Measurements from ENCODE around the gene CTRB2.

Gene CTRB2

DNA sequence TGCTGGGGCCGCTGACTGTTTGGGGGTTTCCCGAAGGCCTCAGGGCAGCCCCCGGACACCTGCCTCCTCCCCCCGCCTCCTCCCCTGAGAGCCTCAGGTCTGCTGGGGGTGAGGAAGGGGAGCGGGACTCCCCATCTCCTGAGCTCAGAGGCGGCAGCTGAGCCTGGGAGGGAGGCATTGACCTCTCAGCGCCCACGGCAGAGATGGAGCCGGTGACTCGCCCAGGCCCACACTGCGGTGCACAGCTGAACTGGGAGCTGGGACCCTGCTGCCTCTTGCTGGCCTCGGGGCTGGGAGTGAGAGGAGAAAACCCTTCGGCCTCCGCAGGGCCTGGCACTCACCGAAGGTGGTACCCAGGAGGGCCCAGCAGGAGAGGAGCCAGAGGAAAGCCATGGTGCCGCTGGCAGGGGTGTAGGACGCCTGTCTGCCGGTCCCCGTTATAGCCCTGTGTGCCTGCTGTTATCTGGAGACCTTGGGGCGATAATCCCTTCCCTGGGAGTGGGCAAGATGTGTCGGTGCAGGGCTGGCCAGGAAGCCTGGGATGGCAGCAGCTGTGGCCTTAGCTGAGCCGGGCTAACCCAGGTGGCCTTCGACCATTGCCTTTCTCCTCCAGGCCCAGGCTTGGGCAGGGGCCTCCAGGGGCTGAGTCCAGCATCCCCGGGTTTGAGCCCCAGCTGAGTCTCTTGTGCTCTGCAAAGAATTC is at the start of gene CTRB2:
Gene CTRB2, minus strand, starts transcription at position 413 of the 703 bp plus-strand sequence. Its CDS starts 20 bp downstream, at position 393.
- DNase-seq: no peak
- H3K27ac ChIP-seq: no peak within 1 kb of the TSS
- no peak for TF ChIP-seq CTCF (IDR thresholded peaks at IDR 0.05; ENCODE audit: low read depth, low read length, missing control alignments)
- no peaks in the 10 kb centered on the region for H3K27me3 ChIP-seq (replicated peaks)
- no peak within 1 kb of the TSS for H3K4me3 ChIP-seq (ENCODE audit: low read depth, low read length)
- no peaks in the 10 kb centered on the region for H3K36me3 ChIP-seq (replicated peaks)
- in situ Hi-C loops (cut with HindIII; ENCODE audit: low pct_ligation_motif_present, low sequenced_read_pairs): no loop called here

GRCh38 chr16:75256059-75256571 is 49.2 kb upstream of the CTRB2 start:
- in situ Hi-C loops (cut with HindIII; ENCODE audit: low pct_ligation_motif_present, low sequenced_read_pairs): no loop called here
- no peak overlapping the region for H3K4me3 ChIP-seq (ENCODE audit: low read depth, low read length)
- no peaks in the 10 kb centered on the region for H3K27me3 ChIP-seq (replicated peaks)
- peak overlapping the region; percentile 11 for H3K27ac ChIP-seq
- H3K36me3 ChIP-seq (replicated peaks): no peaks in the 10 kb centered on the region
- no peak for DNase-seq
- peak; percentile 24 for TF ChIP-seq CTCF (IDR thresholded peaks at IDR 0.05; ENCODE audit: low read depth, low read length, missing control alignments)

DNA sequence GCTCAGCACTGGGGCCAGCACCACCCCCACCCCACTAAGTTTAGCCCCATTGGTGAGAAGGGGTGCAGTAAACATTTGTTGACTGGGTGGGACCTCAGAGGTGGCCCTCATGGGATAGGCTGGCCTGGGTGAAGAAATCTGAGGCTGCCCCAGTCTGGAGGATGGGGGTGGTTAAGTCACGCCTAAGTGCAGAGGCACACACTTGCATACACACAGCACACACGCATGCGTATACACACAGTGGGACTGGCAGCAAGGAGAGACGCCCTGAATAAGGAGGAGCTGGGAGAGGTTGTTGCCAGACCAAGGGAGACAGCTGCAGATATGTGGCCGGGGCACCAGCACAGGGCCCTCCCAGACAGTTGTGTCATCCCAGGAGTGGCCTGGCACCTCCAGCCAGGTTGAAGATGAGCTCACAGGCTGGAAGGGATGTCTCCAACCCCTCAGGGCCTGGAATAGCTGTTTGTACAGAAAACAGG is 47.4 kb upstream of the CTRB2 start:
- in situ Hi-C loops (cut with HindIII; ENCODE audit: low pct_ligation_motif_present, low sequenced_read_pairs): no loop called here
- H3K27me3 ChIP-seq (replicated peaks): no peaks in the 10 kb centered on the region
- TF ChIP-seq CTCF (IDR thresholded peaks at IDR 0.05; ENCODE audit: low read depth, low read length, missing control alignments): no peak
- peak overlapping the region; percentile 98 for H3K27ac ChIP-seq
- H3K4me3 ChIP-seq (ENCODE audit: low read depth, low read length): no peak overlapping the region
- DNase-seq: peak; percentile 64
- no peaks in the 10 kb centered on the region for H3K36me3 ChIP-seq (replicated peaks)

DNA sequence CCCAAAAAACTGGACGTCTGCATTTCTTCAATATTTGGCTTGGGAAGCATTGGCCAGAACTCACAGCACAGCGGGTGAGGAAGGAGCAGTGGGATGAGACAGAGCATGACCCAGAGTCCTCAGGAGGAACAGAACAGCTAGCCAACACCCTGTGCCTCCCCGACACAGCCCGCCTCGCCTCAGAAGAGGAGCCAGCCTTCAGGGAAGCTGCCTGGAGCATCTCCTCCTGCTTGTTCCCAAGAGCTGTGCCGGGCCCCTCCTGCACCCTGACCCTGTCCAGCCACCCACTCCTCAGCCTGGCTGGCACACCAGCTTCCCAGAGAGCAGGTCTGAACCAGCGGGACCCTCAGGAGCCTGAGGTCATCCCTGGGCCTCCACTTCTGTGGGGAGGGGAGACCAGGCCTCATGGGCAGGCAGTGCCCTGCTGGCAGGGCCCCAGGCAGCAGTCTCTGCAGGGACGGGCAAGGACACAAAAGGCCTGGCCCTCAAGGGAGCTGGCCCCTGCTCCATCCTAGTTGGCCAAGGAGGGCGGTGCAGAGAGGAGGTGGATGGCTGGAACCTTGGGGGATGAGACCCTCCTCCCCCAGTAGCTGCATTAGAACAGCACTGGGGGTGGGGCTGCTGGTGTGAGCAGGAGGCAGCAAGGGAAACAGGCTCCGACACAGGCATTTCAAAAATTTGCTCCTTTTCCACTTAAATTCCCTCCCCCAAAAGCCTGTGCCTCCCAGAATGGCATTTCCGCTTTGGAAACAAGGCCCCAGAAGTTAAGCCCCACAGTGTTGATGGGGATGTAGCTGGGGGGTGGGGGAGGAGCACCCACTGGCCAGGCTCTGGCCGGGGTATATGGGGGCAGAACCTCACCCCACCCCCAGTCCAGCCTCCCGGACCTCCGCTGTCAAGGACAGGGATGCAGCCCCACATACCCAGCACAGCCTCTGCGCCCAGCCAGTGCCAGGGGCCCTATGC is 46.3 kb upstream of the CTRB2 start:
- Histone ChIP-seq H3K27me3 (replicated peaks) (no peaks in the 10 kb centered on the region), H3K36me3 (replicated peaks) (no peaks in the 10 kb centered on the region), H3K4me3 (ENCODE audit: low read depth, low read length) (peak overlapping the region; percentile 17), H3K27ac (peak overlapping the region; percentile 98)
- no peak for TF ChIP-seq CTCF (IDR thresholded peaks at IDR 0.05; ENCODE audit: low read depth, low read length, missing control alignments)
- in situ Hi-C loops (cut with HindIII; ENCODE audit: low pct_ligation_motif_present, low sequenced_read_pairs): no loop called here
- DNase-seq: no peak

DNA sequence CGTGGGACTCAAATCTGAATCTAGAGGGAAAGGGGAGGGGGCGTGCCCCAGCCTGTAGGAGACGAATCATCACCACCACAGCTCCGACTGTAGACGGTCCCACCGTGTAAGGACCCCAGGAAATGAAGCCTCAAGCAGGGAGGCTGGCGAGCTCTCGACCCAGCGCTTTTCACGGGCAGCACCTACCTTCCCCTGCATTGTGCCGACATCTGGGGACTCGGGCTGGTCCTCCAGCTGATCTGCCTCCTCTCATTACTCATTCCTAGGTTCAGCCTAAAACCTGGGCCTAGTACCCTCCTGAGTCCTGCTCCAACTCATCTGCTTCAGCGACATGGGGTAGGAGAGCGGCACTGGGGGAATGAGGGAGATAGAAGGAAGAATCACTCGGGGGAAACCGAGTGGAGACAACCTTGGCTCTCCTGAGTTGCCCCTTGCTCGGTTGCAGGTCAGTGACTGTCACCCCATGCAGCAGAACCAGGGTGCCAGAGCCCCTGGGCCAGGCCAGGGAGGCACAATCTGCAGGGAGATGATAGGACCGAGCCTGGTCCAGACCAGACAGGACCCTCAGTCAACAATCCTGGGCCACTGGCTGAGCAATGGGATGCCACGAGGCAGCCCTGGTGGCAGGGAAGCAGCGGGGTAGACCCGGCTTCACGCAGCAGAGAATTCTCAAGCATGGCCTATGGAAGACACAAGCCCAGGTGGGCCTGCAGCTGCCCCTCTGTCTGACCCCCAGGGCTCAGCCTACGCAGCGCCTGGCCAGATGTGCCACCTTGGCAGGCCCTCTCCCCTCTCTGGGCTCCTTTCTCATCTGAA is 45.3 kb upstream of the CTRB2 start:
- no peaks in the 10 kb centered on the region for H3K27me3 ChIP-seq (replicated peaks)
- peak overlapping the region; percentile 20 for H3K4me3 ChIP-seq (ENCODE audit: low read depth, low read length)
- H3K36me3 ChIP-seq (replicated peaks): peaks cover 2% of the 10 kb centered on the region
- H3K27ac ChIP-seq: peak overlapping the region; percentile 98
- no peak for TF ChIP-seq CTCF (IDR thresholded peaks at IDR 0.05; ENCODE audit: low read depth, low read length, missing control alignments)
- in situ Hi-C loops (cut with HindIII; ENCODE audit: low pct_ligation_motif_present, low sequenced_read_pairs): no loop called here
- DNase-seq: no peak
